Liver (tissue), 3 donors: ENCODE measurements around the gene RAPGEF1.

Experiments
- ATF3 ChIP-seq: IDR thresholded peaks from 2 replicates; pipeline ENCODE4 v1.6.1; 2016; ENCODE audit warnings: antibody characterized with exemption
- CTCF ChIP-seq: fragments of 150-350 bp; IDR thresholded peaks from 2 replicates; pipeline ENCODE4 v1.5.1; 2017; ENCODE audit warnings: improper control_type of control experiment, low read depth, low read length; ENCODE audit not compliant: missing input control
- EGR1 ChIP-seq, 2 donors: IDR thresholded peaks; 2 replicates each; pipeline ENCODE4 v1.6.1; 2016 to 2018; ENCODE audit warnings: antibody characterized with exemption in 2 of 2, low read depth in 2 of 2
- MAX ChIP-seq: IDR thresholded peaks from 2 replicates; pipeline ENCODE4 v1.6.1; 2016; ENCODE audit warnings: antibody characterized with exemption
- RAD21 ChIP-seq, 2 donors: IDR thresholded peaks; 2 replicates each; pipeline ENCODE4 v1.6.1; 2016; ENCODE audit warnings: antibody characterized with exemption in 2 of 2, mild to moderate bottlenecking in 2 of 2
- REST ChIP-seq: IDR thresholded peaks from 2 replicates; pipeline ENCODE4 v1.6.1; 2016; ENCODE audit warnings: antibody characterized with exemption, mild to moderate bottlenecking
- SP1 ChIP-seq: IDR thresholded peaks from 2 replicates; pipeline ENCODE4 v1.6.1; 2018; ENCODE audit warnings: antibody characterized with exemption, mild to moderate bottlenecking
- donor health status: healthy.
- donor health status: healthy.

- no peak for TF ChIP-seq CTCF
- no peak for TF ChIP-seq MAX
- TF ChIP-seq RAD21 (IDR thresholded peaks at IDR 0.05): no peak
- TF ChIP-seq ATF3: no peak
- TF ChIP-seq REST: no peak
- TF ChIP-seq SP1: no peak
- TF ChIP-seq EGR1 (IDR thresholded peaks at IDR 0.05; ENCODE audit: low read depth in 2 of 2): no peak
These were observed 15.2 kb downstream of the RAPGEF1 start for GRCh38 chr9:131724683-131725082.
